HL-60 (cell line): ENCODE measurements around the gene CCL24.

Source experiments
- CTCF ChIP-seq: IDR thresholded peaks from one replicate; pipeline ENCODE4 v1.5.1; 2011; ENCODE audit warnings: low read length, control low read depth, inconsistent platforms; ENCODE audit not compliant: insufficient read depth
- POLR2AphosphoS5 ChIP-seq: IDR thresholded peaks from 2 replicates; pipeline ENCODE4 v1.6.1; 2012; ENCODE audit warnings: low read depth
- REST ChIP-seq: IDR thresholded peaks from 2 replicates; pipeline ENCODE4 v1.6.1; 2012; ENCODE audit warnings: low read depth; ENCODE audit not compliant: insufficient replicate concordance

- TF ChIP-seq CTCF = no peak
- no peak for TF ChIP-seq POLR2AphosphoS5
- no peak for TF ChIP-seq REST
Measured at GRCh38 chr7:75820688-75821087, 7.1 kb upstream of the CCL24 start.
